T-cell (primary cell): ENCODE results near the gene PRPS1. TPM values are rescaled to one million over a fixed set of nuclear protein-coding genes. Genes with fewer than 3 reads are reported as not detected.
A peak's percentile ranks its signal among the peaks of the same experiment; 100 is the strongest.

ENCODE experiments used
- ATAC-seq, 4 experiments: fragments of 200-7000 bp in 3 of 4; fragments of 150-1000 bp in 1 of 4; cut with Tn5 transposase; replicated peaks in 1 of 4; 1 replicate in 3 of 4; 2 replicates in 1 of 4; pipeline ENCODE4 v1.10.0; 2021; ENCODE audit warnings: moderate library complexity in 3 of 4, mild to moderate bottlenecking in 2 of 4, moderate number of reproducible peaks in 1 of 4
- CTCF ChIA-PET, 2 donors: fragments of 300-600 bp; sonication (Branson Sonifier 250); formaldehyde crosslinking; loops; one replicate each; lab custom pipeline; 2022; ENCODE audit warnings: antibody characterized with exemption in 2 of 2; lab: Charles Lee
- POLR2A ChIA-PET, 2 donors: fragments of 300-600 bp; sonication (Branson Sonifier 250); formaldehyde crosslinking; loops; one replicate each; lab custom pipeline; 2022; ENCODE audit warnings: antibody characterized with exemption in 2 of 2; lab: Charles Lee
- DNase-seq, 35 experiments: peaks; one replicate each; pipeline versions ENCODE4 v3.0.0 to v3.0.0-alpha.2; 2013 to 2023
- H3K27ac ChIP-seq: one replicate; pipeline ENCODE4 v1.5.1; 2013; ENCODE audit warnings: low read length
- H3K27me3 ChIP-seq, 2 experiments: replicated peaks in 1 of 2; 1 replicate in 1 of 2; 2 replicates in 1 of 2; pipeline versions ENCODE4 v1.6.1 to v1.7.0; 2013; ENCODE audit warnings: low read length in 1 of 2, mixed read lengths in 1 of 2; ENCODE audit not compliant: control insufficient read depth in 2 of 2, insufficient read depth in 2 of 2; ENCODE audit errors: extremely low read depth in 1 of 2
- H3K36me3 ChIP-seq, 2 donors: 1 replicate in 1 of 2; 2 replicates in 1 of 2; pipeline versions ENCODE4 v1.6.1 to v1.7.0; 2013; ENCODE audit warnings: low read length in 1 of 2; ENCODE audit not compliant: control insufficient read depth in 2 of 2, insufficient read depth in 1 of 2; ENCODE audit errors: extremely low read depth in 1 of 2
- H3K4me1 ChIP-seq, 2 experiments: 1 replicate in 1 of 2; 2 replicates in 1 of 2; pipeline versions ENCODE4 v1.6.1 to v1.7.0; 2013; ENCODE audit warnings: low read length in 2 of 2, mixed read lengths in 1 of 2; ENCODE audit not compliant: insufficient read depth in 2 of 2, control insufficient read depth in 1 of 2; ENCODE audit errors: extremely low read depth in 1 of 2
- H3K4me3 ChIP-seq, 2 donors: 1 replicate in 1 of 2; 2 replicates in 1 of 2; pipeline versions ENCODE4 v1.5.1 to v1.7.0; 2013; ENCODE audit warnings: mild to moderate bottlenecking in 2 of 2, low read length in 1 of 2, moderate library complexity in 1 of 2; ENCODE audit not compliant: control insufficient read depth in 1 of 2; ENCODE audit errors: extremely low read depth in 1 of 2
- H3K9me3 ChIP-seq: 2 replicates; pipeline ENCODE4 v1.7.0; 2013
- H3K27ac Mint-ChIP-seq, 2 donors: one replicate each; pipeline ENCODE4 v1.8.0; 2020 to 2021; ENCODE audit warnings: mild to moderate bottlenecking in 2 of 2, mixed read lengths in 2 of 2
- H3K27me3 Mint-ChIP-seq, 2 donors: one replicate each; pipeline ENCODE4 v1.8.0; 2021 to 2022; ENCODE audit warnings: mixed read lengths in 2 of 2
- H3K36me3 Mint-ChIP-seq: one replicate; pipeline ENCODE4 v1.8.0; 2021; ENCODE audit warnings: mixed read lengths
- H3K4me1 Mint-ChIP-seq, 3 donors: one replicate each; pipeline ENCODE4 v1.8.0; 2020 to 2022; ENCODE audit warnings: mixed read lengths in 3 of 3, mild to moderate bottlenecking in 1 of 3
- H3K4me3 Mint-ChIP-seq, 3 donors: one replicate each; pipeline ENCODE4 v1.8.0; 2020 to 2022; ENCODE audit warnings: mild to moderate bottlenecking in 3 of 3, mixed read lengths in 3 of 3, moderate library complexity in 3 of 3
- H3K9me3 Mint-ChIP-seq, 3 donors: one replicate each; pipeline ENCODE4 v1.8.0; 2020 to 2022; ENCODE audit warnings: mixed read lengths in 3 of 3
- WGBS: methylation state at CpG from one replicate; pipeline ENCODE4 v1.1.5; 2013; ENCODE audit warnings: missing lambda C conversion rate; ENCODE audit not compliant: insufficient coverage; 5-methylcytosine and 5-hydroxymethylcytosine counted together
- total RNA-seq, 35 experiments: library from RNA in 6 of 35; stranded (reverse) in 6 of 35; fragments of 120-200 nt in 1 of 35; gene quantifications; one replicate each; pipeline versions ENCODE4 v1.2.1 to v1.2.4 and lab custom pipeline; 2013 to 2026

Gene PRPS1
- total RNA-seq, 5 donors from 2014 or later (not counting 1 experiment from before 2014, with no cell fraction given), result 57.9 to 74.0 (median 60.7) TPM

- H3K27me3 ChIP-seq, result no peaks in the 10 kb centered on the region
- Mint-ChIP-seq H3K4me3 (peak overlapping the region; percentile 76 to 89 (median 86)), H3K27me3 (peaks cover 0 to 5% of the 10 kb centered on the region in 2 donors), H3K4me1 (peaks cover 66 to 78% (median 77%) of the 10 kb centered on the region in 3 donors), H3K9me3 (no peaks in the 10 kb centered on the region), H3K27ac (peak overlapping the region; percentile 93 to 99), H3K36me3 (no peaks in the 10 kb centered on the region)
- WGBS, result 20% methylated on average over 4 of the region's 30 CpGs
- H3K4me1 ChIP-seq, result peaks cover 21 to 73% of the 10 kb centered on the region in 2 experiments
- no peaks in the 10 kb centered on the region for H3K36me3 ChIP-seq
- peak overlapping the region; percentile 99 for H3K27ac ChIP-seq
- ChIA-PET POLR2A (interaction anchor here (0.7 to 10.9 kb wide), 3 partner anchors 36 to 56 kb away, joined by 3 to 572 read pairs (median 269); no protein-coding TSS in a partner anchor), CTCF (interaction anchor here (0.8 to 1.9 kb wide), 8 partner anchors 22 to 41 kb away, joined by 3 to 6 read pairs (median 4); no protein-coding TSS in a partner anchor)
- peak overlapping the region; percentile 60 to 65 for H3K4me3 ChIP-seq
- peak in 3 of 4 experiments; percentile 7 to 18 (median 16) for ATAC-seq
- DNase-seq, result peak in 15 of 35 experiments; percentile 8 to 69 (median 41)
- H3K9me3 ChIP-seq, result no peaks in the 10 kb centered on the region
These were observed 48.5 kb downstream of the PRPS1 start for GRCh38 chrX:107676559-107677378.

GRCh38 chrX:107677501-107677901, 49.2 kb downstream of the PRPS1 start:
- ChIA-PET POLR2A (interaction anchor here (0.5 to 10.9 kb wide), 4 partner anchors 16 to 64 kb away, joined by 3 to 572 read pairs (median 136); no protein-coding TSS in a partner anchor), CTCF (interaction anchor here (0.9 to 1.9 kb wide), 5 partner anchors 32 to 40 kb away, joined by 3 to 6 read pairs (median 3); no protein-coding TSS in a partner anchor)
- no peak for ATAC-seq
- Mint-ChIP-seq H3K4me1 (peaks cover 67 to 79% (median 77%) of the 10 kb centered on the region in 3 donors), H3K9me3 (no peaks in the 10 kb centered on the region), H3K4me3 (peak overlapping the region; percentile 76 to 89 (median 86)), H3K27ac (peak overlapping the region; percentile 93 to 99), H3K27me3 (peaks cover 0 to 5% of the 10 kb centered on the region in 2 donors), H3K36me3 (no peaks in the 10 kb centered on the region)
- no peak overlapping the region for H3K4me3 ChIP-seq
- peaks cover 21 to 73% of the 10 kb centered on the region in 2 experiments for H3K4me1 ChIP-seq
- WGBS, result no CpG with 5 or more reads among the region's 10 CpGs
- H3K9me3 ChIP-seq, result no peaks in the 10 kb centered on the region
- peak in 1 of 35 experiments; percentile 10 for DNase-seq
- no peaks in the 10 kb centered on the region for H3K27me3 ChIP-seq
- H3K36me3 ChIP-seq, result no peaks in the 10 kb centered on the region
- H3K27ac ChIP-seq, result peak overlapping the region; percentile 99

- ChIA-PET POLR2A (interaction anchor here (0.5 to 10.9 kb wide), 5 partner anchors 16 to 483 kb away, joined by 3 to 572 read pairs (median 4); no protein-coding TSS in a partner anchor), CTCF (interaction anchor here (0.9 to 1.9 kb wide), 4 partner anchors 32 to 35 kb away, joined by 3 to 6 read pairs (median 4); no protein-coding TSS in a partner anchor)
- H3K27me3 ChIP-seq, result no peaks in the 10 kb centered on the region
- Mint-ChIP-seq H3K27ac (peak overlapping the region; percentile 93 to 99), H3K36me3 (no peaks in the 10 kb centered on the region), H3K27me3 (peaks cover 0 to 5% of the 10 kb centered on the region in 2 donors), H3K9me3 (no peaks in the 10 kb centered on the region), H3K4me1 (peaks cover 68 to 76% (median 75%) of the 10 kb centered on the region in 3 donors), H3K4me3 (peak overlapping the region in 1 of 3 donors; percentile 76)
- 100% methylated on average over 1 of the region's 4 CpGs for WGBS
- no peaks in the 10 kb centered on the region for H3K9me3 ChIP-seq
- no peak overlapping the region for H3K4me3 ChIP-seq
- peak overlapping the region; percentile 99 for H3K27ac ChIP-seq
- DNase-seq, result peak in 1 of 35 experiments; percentile 10
- H3K36me3 ChIP-seq, result no peaks in the 10 kb centered on the region
- peaks cover 21 to 68% of the 10 kb centered on the region in 2 experiments for H3K4me1 ChIP-seq
- ATAC-seq, result no peak
These were observed 49.6 kb downstream of the PRPS1 start for GRCh38 chrX:107677909-107678308.

GRCh38 chrX:107678957-107679740, 50.8 kb downstream of the PRPS1 start:
- H3K36me3 ChIP-seq, result no peaks in the 10 kb centered on the region
- DNase-seq (peak; percentile 51 to 86 (median 76)), ATAC-seq (peak; percentile 42 to 56 (median 50))
- H3K9me3 ChIP-seq, result no peaks in the 10 kb centered on the region
- peak overlapping the region; percentile 99 for H3K27ac ChIP-seq
- Mint-ChIP-seq H3K27me3 (peaks cover 0 to 12% of the 10 kb centered on the region in 2 donors), H3K9me3 (no peaks in the 10 kb centered on the region), H3K27ac (peak overlapping the region; percentile 93 to 99), H3K36me3 (no peaks in the 10 kb centered on the region), H3K4me1 (peaks cover 69 to 78% (median 75%) of the 10 kb centered on the region in 3 donors), H3K4me3 (peak overlapping the region; percentile 17 to 76 (median 24))
- ChIA-PET POLR2A (interaction anchor here (0.6 to 10.9 kb wide), 7 partner anchors 9 to 63 kb away, joined by 3 to 572 read pairs (median 5); partner anchors contain the start of gene PRPS1 (in 1 of the 2)), CTCF (interaction anchor here (0.6 to 1.8 kb wide), 5 partner anchors 28 to 63 kb away, joined by 3 to 9 read pairs (median 3); no protein-coding TSS in a partner anchor)
- peaks cover 16 to 65% of the 10 kb centered on the region in 2 experiments for H3K4me1 ChIP-seq
- H3K27me3 ChIP-seq, result no peaks in the 10 kb centered on the region
- H3K4me3 ChIP-seq, result no peak overlapping the region
- WGBS, result no CpG with 5 or more reads among the region's 8 CpGs

GRCh38 chrX:107682256-107682655, 53.9 kb downstream of the PRPS1 start:
- Histone ChIP-seq H3K4me1 (peaks cover 7 to 49% of the 10 kb centered on the region in 2 experiments), H3K9me3 (no peaks in the 10 kb centered on the region), H3K4me3 (no peak overlapping the region), H3K27me3 (no peaks in the 10 kb centered on the region), H3K27ac (no peak overlapping the region), H3K36me3 (no peaks in the 10 kb centered on the region)
- Mint-ChIP-seq H3K27me3 (peaks cover 0 to 7% of the 10 kb centered on the region in 2 donors), H3K4me1 (peaks cover 63 to 73% (median 71%) of the 10 kb centered on the region in 3 donors), H3K27ac (no peak overlapping the region), H3K9me3 (no peaks in the 10 kb centered on the region), H3K4me3 (no peak overlapping the region), H3K36me3 (no peaks in the 10 kb centered on the region)
- ChIA-PET CTCF (interaction anchor here in 1 of 2 donors (0.6 kb wide), 1 partner anchor 13 kb away, joined by 4 read pairs; no protein-coding TSS in a partner anchor), POLR2A (interaction anchor here in 1 of 2 donors (0.6 kb wide), 1 partner anchor 17 kb away, joined by 9 read pairs; no protein-coding TSS in a partner anchor)
- WGBS, result no CpG with 5 or more reads among the region's 3 CpGs
- no peak for DNase-seq
- no peak for ATAC-seq
